ENCODE data around the gene U2SURP. TPM values are rescaled to one million over a fixed set of nuclear protein-coding genes. Genes with fewer than 3 reads are reported as not detected.

Gene U2SURP
- total and polyA plus RNA-seq, 2 experiments from 2014 or later = 40.2 to 66.1 TPM

- in situ Hi-C loops (cut with MboI) = no loop called here
- DNase-seq = no peak
These were observed 80.7 kb downstream of the U2SURP start for GRCh38 chr3:143081844-143082778.

GRCh38 chr3:143083781-143084180, 82.4 kb downstream of the U2SURP start:
- Histone ChIP-seq H3F3A (ENCODE audit: insufficient read depth) (peaks cover under 1% of the 10 kb centered on the region; the same call in 1 of the 2 replicates), H3K4me2 (ENCODE audit: unreplicated experiment) (no peak overlapping the region), H4K20me1 (ENCODE audit: insufficient read depth) (no peaks in the 10 kb centered on the region), H3K27me3 (replicated peaks; ENCODE audit: insufficient read depth) (no peaks in the 10 kb centered on the region), H3K9me2 (ENCODE audit: insufficient read depth) (no peaks in the 10 kb centered on the region), H2AFZ (no peak overlapping the region), H3K4me1 (ENCODE audit: insufficient read depth) (peaks cover 10% of the 10 kb centered on the region; the same call in 1 of the 2 replicates), H3K36me3 (ENCODE audit: low read depth) (no peaks in the 10 kb centered on the region), H3K79me2 (ENCODE audit: insufficient read depth) (no peaks in the 10 kb centered on the region), H3K9ac (no peak overlapping the region), H3K9me3 (ENCODE audit: low read depth) (no peaks in the 10 kb centered on the region), H3K27ac (no peak overlapping the region), H3K4me3 (no peak overlapping the region)
- in situ Hi-C loops (cut with MboI) = no loop called here
- no peak for TF ChIP-seq EZH2phosphoT487 (IDR thresholded peaks at IDR 0.05; ENCODE audit: insufficient read depth, low read depth)
- no peak for TF ChIP-seq EZH2 (IDR thresholded peaks at IDR 0.05; ENCODE audit: insufficient read depth, poor library complexity, severe bottlenecking)
- 88% methylated on average over 3 of the region's 3 CpGs for WGBS, 2 experiments (ENCODE audit: low coverage in 1 of 2, low lambda C conversion rate in 2 of 2, missing lambda C conversion rate in 2 of 2)
- DNase-seq = no peak

More at GRCh38 chr3:143081844-143082778, 80.7 kb downstream of the U2SURP start:
- H3K36me3 ChIP-seq (ENCODE audit: low read depth) = no peaks in the 10 kb centered on the region
- H4K20me1 ChIP-seq (ENCODE audit: insufficient read depth) = no peaks in the 10 kb centered on the region
- no peak overlapping the region for H2AFZ ChIP-seq
- no peak overlapping the region for H3K4me3 ChIP-seq
- TF ChIP-seq EZH2phosphoT487 (IDR thresholded peaks at IDR 0.05; ENCODE audit: insufficient read depth, low read depth) (no peak), EZH2 (IDR thresholded peaks at IDR 0.05; ENCODE audit: insufficient read depth, poor library complexity, severe bottlenecking) (no peak)
- H3K4me2 ChIP-seq (ENCODE audit: unreplicated experiment) = no peak overlapping the region
- H3K9ac ChIP-seq = no peak overlapping the region
- H3F3A ChIP-seq (ENCODE audit: insufficient read depth) = peaks cover 5% of the 10 kb centered on the region; the same call in 1 of the 2 replicates
- H3K79me2 ChIP-seq (ENCODE audit: insufficient read depth) = no peaks in the 10 kb centered on the region
- no peaks in the 10 kb centered on the region for H3K9me2 ChIP-seq (ENCODE audit: insufficient read depth)
- peaks cover 12% of the 10 kb centered on the region; the same call in 1 of the 2 replicates for H3K4me1 ChIP-seq (ENCODE audit: insufficient read depth)
- H3K9me3 ChIP-seq (ENCODE audit: low read depth) = no peaks in the 10 kb centered on the region
- no peaks in the 10 kb centered on the region for H3K27me3 ChIP-seq (replicated peaks; ENCODE audit: insufficient read depth)
- no peak overlapping the region for H3K27ac ChIP-seq
- WGBS, 2 experiments (ENCODE audit: low coverage in 1 of 2, low lambda C conversion rate in 2 of 2, missing lambda C conversion rate in 2 of 2) = 79 to 83% methylated on average over 19 of the region's 19 CpGs

- Histone ChIP-seq H3K79me2 (ENCODE audit: insufficient read depth) (no peaks in the 10 kb centered on the region), H3K4me1 (ENCODE audit: insufficient read depth) (peaks cover 4% of the 10 kb centered on the region; the same call in 1 of the 2 replicates), H2AFZ (peak overlapping the region; percentile 67; the same call in 1 of the 2 replicates), H3K9me3 (ENCODE audit: low read depth) (no peaks in the 10 kb centered on the region), H3K27ac (no peak overlapping the region), H3K36me3 (ENCODE audit: low read depth) (no peaks in the 10 kb centered on the region), H3F3A (ENCODE audit: insufficient read depth) (no peaks in the 10 kb centered on the region), H4K20me1 (ENCODE audit: insufficient read depth) (no peaks in the 10 kb centered on the region), H3K4me3 (no peak overlapping the region), H3K27me3 (replicated peaks; ENCODE audit: insufficient read depth) (no peaks in the 10 kb centered on the region), H3K4me2 (ENCODE audit: unreplicated experiment) (no peak overlapping the region), H3K9me2 (ENCODE audit: insufficient read depth) (no peaks in the 10 kb centered on the region), H3K9ac (no peak overlapping the region)
- no peak for TF ChIP-seq EZH2 (IDR thresholded peaks at IDR 0.05; ENCODE audit: insufficient read depth, poor library complexity, severe bottlenecking)
- no peak for TF ChIP-seq EZH2phosphoT487 (IDR thresholded peaks at IDR 0.05; ENCODE audit: insufficient read depth, low read depth)
- 86 to 87% methylated on average over 16 to 17 of the region's 17 CpGs for WGBS, 2 experiments (ENCODE audit: low coverage in 1 of 2, low lambda C conversion rate in 2 of 2, missing lambda C conversion rate in 2 of 2)
- in situ Hi-C loops (cut with MboI) = no loop called here
- DNase-seq = peak; percentile 80
These were observed 83.7 kb downstream of the U2SURP start for GRCh38 chr3:143084856-143085731.

GRCh38 chr3:143088835-143089234, 87.5 kb downstream of the U2SURP start:
- H3K4me1 ChIP-seq (ENCODE audit: insufficient read depth) = peaks cover 4% of the 10 kb centered on the region; the same call in 1 of the 2 replicates
- no peaks in the 10 kb centered on the region for H4K20me1 ChIP-seq (ENCODE audit: insufficient read depth)
- H3K9me2 ChIP-seq (ENCODE audit: insufficient read depth) = no peaks in the 10 kb centered on the region
- no peaks in the 10 kb centered on the region for H3K79me2 ChIP-seq (ENCODE audit: insufficient read depth)
- no peak for DNase-seq
- no peaks in the 10 kb centered on the region for H3K9me3 ChIP-seq (ENCODE audit: low read depth)
- H3K36me3 ChIP-seq (ENCODE audit: low read depth) = no peaks in the 10 kb centered on the region
- H3K4me2 ChIP-seq (ENCODE audit: unreplicated experiment) = no peak overlapping the region
- no peak for TF ChIP-seq EZH2 (IDR thresholded peaks at IDR 0.05; ENCODE audit: insufficient read depth, poor library complexity, severe bottlenecking)
- no peak for TF ChIP-seq EZH2phosphoT487 (IDR thresholded peaks at IDR 0.05; ENCODE audit: insufficient read depth, low read depth)
- WGBS, 2 experiments (ENCODE audit: low coverage in 1 of 2, low lambda C conversion rate in 2 of 2, missing lambda C conversion rate in 2 of 2) = 93 to 94% methylated on average over 1 of the region's 1 CpG
- no peak overlapping the region for H2AFZ ChIP-seq
- H3K27me3 ChIP-seq (replicated peaks; ENCODE audit: insufficient read depth) = no peaks in the 10 kb centered on the region
- H3K9ac ChIP-seq = no peak overlapping the region
- no peak overlapping the region for H3K4me3 ChIP-seq
- H3K27ac ChIP-seq = no peak overlapping the region
- in situ Hi-C loops (cut with MboI) = no loop called here
- H3F3A ChIP-seq (ENCODE audit: insufficient read depth) = no peaks in the 10 kb centered on the region

All from GM23248 (cell line).